Activated CD8-positive, alpha-beta memory T cell treated with anti-CD3 and anti-CD28 coated beads for 24 hours (primary cell): Measurements from ENCODE around the gene PAX5.

ENCODE experiments used
- DNase-seq: peaks from one replicate; pipeline ENCODE4 v3.0.0-alpha.2; 2020

PAX5 gene

DNA sequence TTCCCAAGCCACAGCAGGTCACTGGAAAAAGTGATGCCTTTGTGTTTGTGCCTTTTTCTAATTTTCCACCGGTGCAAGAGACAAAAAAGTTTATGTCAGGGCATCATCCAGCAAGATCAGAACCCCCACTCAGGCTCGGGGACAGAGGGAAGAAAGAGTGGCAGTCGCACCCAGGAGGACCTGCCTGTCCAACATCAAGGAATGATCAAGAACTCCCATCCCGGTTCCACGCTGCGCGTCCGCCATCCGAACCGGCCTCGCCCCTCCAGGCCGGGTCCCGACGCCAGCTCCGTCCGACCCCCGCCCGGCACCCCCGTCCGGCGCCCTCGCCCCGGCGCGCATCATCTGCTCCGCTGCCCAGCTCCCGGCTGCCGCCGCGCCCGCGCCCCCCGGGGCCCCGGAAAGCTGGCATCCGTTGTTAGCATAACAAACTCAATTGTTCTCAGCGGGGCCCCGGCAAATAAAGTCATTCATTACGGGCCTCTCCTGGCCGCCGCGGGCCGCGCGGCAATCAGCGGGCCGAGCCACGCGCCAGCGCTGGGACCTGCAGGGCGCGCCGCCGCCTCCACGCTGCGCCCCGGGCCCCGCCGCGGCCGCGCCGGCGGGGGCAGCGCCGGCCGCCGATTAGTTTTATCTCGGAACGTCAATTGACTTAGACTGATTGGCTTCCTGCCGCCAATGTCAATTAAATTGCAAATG lies 48.1 kb downstream of the PAX5 start:
- no peak for DNase-seq

DNA sequence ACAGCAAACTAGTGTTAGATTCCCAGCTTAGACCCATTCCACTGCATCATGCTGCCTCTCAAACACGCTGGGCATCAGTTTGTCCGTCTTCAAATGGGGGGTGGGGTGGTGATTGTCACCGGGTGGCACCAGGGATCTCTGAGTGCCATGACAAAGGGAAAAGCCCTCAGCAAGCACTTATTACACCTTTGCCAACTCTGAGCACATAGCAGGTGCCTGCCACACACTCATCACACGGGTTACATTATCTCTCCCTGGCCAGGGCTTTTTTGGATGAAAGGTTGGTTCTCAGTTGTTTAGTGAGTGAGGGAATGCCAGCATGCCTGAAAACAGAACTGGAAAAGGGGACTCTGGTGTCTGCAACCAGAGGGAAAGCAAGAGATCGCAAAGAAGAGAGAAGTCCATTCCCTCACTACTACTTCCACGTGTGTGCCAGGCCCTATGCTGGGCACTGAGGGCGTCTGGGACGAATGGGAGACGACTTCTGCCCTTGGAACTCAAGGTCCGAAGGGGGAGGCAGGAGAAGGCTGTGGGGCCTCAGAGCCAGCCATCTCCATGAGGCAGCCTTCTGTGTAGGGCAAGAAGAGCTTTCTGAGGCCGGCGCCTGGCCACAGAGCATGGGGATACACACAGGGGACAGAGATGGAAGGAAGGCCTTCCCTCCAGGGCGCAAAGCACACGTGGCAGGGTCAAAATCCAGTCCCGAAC lies 48.9 kb downstream of the PAX5 start:
- DNase-seq = no peak

DNA sequence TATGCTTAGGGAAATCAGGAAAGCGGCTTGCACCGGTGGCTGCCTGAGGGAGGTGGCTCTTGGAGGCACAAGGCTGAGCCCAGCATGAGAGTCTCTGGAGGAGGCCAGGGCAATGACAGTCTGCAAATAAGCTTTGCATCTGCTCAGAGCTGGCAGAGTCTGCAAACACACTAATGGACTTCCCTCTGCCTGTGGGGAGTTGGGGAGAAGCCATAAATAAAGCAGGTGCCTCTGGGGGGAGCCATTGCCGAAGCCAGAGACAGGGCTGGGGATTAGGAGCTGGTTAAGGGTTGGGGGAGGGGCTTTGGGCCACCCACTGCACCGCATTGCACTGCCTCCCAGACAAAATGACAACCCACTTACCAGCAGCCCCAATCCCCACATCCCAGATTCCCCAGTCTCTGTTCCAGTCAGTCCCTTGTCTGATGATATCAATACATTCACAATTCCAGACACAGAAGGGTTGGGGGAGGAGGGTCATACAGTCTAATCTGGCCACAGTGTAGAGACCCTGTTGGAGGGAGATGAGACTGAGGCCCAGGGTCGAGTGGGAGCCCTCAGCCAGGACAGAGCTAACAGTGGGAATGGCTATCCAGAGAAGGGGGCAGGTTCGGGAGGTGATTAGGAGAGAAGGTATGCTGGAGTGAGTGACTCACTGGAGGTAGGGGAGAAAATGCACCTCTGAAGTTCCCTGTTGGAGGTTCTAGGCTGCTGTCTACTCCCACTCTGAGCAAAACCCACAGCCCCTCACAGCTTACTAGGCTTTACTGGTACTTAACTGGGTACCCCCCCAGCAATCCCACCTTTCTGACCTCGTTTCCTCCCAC lies 53.7 kb downstream of the PAX5 start:
- no peak for DNase-seq

DNA sequence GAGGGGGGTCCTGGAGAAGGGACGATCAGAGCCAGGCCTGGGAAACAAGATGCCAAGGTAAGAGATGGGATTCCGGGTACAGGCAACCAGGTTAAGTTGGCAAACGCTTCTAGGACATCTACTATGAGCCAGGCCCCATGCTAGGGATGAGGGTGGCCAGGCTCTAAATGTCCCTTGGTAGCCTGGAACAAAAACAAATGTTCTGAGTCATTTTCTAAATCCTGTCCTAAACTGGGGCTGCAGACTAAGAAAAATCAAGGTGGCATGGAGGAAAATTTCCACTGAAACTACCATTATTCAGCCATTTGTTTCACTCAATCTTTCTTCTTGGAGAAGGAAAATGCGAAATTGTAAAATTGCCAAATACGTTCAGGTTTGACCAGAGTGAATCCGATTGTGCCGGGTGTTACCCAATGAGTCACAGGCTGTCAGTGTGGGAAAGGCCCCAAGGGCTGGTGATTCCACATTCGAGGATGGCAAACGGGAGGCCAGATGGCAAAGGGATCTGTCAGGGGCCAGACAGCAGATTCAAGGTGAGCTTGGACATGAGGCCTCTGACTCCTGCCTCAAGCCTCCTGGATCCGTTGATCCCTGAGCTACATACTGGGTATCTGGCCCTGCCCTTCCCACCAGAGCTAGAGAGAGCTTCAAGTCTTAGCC lies 57.6 kb downstream of the PAX5 start:
- no peak for DNase-seq

DNA sequence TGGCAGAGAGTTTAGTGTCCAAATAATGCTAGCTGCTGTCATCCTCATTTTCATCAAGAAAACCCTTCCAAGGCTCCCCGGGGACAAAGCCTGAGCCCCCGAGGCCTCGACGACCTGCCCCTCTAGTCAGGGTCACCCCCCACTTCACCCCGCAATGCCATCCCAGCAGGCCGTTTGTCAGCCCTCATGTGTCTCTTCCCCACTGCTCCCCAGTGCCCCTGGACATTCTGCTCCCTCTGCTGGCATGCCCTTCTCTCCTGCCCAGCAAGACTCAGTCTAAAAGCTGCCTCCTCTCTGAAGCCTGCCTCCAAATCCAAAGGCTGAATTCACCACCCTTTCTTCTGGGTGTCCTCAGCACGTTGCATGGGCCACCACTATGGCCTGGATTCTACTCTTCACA lies 59.3 kb downstream of the PAX5 start:
- DNase-seq = no peak

DNA sequence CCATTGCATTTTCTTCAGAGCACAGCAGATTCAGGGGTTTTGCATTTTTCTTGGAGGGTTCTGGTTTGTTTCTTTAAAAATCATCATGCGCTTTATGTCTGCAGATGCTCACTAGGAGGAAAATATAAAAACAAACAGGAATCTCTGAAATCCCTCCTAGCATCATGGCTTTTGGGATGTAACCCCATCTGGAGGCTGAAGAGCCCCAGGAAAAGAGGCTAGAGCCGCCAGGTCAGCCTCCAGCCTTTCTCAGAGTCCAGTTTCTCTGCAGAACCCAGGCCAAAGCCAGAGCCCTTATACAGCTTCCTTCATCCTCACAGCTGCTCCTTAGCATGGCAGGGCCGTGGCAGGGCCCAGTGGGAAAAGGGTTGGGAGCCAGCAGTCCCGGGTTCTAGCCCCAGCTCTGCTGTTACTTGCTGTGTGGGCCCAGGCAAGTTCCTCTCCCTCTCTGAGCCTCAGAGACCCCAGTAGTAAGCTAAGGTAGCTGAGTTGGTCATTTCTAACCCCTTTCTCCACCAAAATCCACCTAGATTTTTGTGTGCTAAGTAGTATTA lies 62.1 kb downstream of the PAX5 start:
- no peak for DNase-seq

DNA sequence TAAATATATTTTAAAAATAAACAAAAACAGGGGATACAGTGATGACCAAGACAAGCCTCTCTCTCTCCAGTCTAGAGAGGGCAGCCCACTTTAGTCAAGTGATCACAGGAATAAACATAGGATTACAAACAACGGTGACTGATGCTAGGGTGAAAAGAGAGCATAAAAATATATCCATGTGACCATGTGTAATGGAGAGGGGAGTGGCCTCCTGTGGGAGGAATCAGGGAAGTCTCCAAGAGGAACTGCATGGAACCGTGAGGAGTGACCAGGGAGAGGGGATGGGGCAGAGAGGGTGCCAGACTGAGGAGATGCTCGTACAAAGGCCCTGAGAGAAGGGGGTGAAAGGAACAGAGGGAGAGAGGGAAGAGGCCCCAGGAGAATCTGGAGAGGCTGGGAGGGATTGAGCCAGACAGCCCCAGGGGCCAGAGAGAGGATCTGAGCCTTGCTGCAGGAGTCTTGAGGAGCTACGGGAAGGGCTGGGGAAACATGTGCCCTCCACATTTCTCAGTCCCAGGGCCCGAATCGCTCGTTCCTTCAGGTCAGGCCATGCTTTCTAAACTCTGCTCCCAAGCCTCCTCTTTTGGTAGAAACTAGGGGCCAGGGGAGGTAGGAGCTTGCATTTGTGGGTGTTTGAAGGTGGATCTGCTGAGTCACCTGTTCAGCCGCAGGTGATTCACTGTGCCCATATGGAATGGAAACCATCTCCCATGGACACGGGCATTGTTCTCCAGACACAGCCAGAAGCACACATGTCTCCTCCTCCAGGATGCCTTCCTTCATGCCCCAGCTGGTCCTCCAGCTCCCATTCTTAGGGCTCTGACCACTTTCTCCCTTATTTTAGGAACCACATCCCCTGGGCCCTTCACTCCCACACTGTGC lies 63.8 kb downstream of the PAX5 start:
- DNase-seq = no peak

DNA sequence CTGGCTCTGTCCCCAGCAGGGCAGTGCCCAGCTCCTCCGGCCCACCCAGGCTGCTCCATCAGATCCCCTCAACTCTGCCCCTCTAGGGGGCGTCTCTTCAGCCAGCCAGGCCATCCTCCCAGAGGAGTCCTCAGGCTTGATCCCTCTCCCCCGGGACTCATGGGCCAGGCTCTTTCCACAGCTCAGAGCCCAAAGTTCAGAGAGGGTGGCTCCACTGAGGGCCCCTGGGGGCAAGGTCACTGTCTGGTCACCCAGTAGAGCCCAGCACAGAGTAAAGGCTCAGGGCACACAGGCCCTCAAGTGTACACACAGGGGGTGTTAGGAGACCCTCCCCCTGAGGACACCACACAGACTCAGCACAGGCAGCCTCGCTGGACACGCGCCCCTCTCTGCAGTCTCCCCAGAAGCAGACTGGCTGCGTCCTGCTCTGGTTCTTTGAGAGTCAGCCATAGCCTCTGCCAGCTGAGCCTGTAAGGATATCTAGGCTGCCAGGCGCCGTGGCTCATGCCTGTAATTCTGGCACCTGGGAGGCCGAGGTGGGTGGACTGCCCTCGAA lies 64.8 kb downstream of the PAX5 start:
- no peak for DNase-seq

DNA sequence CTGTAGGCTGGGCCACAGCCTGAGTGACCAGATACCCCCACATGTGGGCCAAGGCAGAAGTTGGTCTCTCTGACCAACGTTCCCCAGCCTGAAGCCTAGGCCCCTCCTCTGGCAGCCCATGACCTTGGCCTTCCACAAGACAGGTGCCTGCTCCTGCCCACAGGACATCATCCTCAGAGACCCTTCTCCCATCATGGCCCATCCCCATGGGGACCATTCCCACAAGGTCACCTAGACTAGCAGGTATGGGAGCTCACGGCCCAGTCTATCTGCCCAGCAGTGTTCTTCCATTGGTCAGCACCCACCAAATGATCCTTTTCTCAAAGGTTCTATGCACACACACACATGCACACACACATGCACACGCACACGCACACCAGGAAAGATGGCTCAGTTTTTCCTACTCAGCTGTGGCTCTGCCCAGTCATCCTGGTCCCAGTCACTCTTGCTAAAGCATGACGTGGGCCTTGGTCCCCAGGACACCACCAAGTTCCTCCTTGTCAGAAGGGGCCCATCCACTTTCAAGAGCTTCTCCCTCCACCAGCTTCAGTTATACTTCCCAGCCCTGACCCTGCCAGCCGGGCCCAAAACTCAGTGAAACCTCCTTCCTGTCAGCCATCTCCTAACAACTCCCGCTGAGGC lies 65.4 kb downstream of the PAX5 start:
- DNase-seq = no peak

DNA sequence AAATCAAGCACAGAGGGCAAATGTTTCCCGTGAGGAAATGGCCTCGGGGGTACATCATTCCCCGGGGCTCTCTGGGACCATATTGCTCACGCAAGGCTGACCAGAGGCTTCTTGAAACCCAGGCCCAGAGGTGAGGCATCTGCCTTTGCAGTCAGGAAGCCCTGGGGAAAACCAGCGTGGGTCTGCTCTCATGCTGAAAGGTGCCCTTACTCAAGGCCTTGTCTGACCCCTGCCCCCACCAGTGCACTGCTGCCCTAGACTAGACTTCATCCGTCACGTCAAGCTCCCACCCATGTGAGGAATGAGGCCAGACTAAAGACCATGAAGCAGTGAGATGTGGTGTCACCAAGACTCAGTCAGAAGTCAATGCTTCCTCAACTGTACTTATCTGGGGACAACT lies 66.1 kb downstream of the PAX5 start:
- DNase-seq = no peak

DNA sequence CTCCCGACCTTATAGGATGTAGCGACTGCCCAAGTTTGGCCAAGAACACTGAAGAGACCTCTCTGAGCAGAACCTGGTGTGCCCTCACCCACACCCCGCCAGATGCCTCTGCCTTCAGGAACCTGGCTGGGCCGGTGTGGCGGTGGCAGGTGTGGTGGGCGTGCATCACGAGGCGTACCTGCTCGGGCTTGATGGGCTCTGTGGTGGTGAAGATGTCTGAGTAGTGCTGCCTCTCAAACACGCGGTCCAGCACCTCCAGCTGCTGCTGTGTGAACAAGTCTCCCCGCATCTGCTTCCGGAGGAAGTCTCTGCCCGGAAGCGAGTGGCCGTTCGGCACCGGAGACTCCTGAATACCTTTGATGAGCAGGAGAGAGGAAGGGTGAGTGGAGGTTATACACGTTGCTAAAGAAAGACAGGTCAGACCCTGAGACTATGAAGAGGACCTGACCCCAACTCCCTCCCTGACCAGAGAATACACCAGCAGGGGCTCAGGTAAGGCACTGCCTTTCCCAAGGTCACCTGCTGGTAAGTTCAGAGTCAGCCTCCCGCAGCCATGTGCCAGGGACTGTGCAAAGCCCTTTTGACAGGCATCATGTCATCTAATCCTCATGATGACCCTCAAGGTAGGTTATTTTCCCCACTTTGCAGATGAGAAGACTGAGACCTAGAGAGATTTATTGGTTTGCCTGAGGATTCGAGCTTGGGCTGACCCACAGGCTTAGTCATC lies 67.5 kb downstream of the PAX5 start:
- no peak for DNase-seq

DNA sequence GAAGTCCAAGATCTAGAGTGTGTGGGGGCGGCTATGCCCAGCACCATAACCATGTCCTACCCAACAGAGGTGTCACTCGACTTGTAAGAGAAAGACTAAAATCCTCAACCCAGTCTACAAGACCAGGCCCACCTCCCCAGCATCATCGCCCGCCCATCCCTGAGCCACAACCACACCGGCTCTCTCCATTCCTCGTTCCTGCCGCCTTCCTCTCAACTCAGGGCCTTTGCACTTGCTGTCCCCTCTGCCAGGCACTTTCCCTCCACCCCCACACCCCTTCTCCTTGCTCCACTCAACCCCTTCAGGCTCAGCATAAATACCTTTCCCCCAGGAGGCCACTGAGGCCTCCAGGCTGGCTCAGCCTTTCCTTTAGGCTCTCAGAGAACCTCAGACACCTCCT lies 69.3 kb downstream of the PAX5 start:
- no peak for DNase-seq

DNA sequence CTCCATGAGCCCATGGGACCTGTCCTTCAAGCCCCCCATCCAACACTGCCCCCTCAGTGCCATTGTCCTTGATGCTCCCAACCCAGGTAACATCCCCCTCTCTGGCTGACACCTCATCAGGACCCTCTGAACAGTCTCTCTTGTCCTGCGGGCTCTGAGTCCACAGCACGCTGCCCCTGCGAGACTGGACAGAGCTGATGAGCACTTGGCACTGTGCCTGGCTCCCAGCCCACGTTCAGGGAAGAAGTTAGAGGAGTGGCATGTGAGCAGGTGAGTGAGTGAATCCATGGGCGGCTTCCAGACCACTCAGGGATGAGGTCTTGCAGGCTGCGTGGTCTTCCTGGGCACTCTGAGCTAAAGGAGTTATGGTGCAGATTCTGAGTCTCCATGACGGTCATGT lies 70.7 kb downstream of the PAX5 start:
- DNase-seq = no peak

DNA sequence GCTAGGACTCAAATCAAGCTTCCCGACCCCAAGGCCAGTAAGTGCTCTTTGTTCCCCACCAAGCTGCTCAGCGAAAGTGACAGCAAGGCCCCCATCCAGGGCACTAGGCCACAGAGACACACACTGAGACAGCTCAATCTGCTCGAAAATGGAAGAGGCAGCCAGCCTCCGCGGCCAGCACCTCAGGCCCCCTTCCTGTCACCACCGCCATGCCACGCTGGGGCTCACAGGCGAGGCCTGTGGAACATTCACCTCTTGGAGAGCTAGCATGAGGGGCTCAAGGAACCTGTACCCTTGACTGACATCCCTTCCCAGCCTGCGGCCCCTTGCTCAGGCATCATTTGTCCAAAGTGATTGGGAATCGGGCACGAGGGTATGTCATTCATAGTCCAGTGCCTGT lies 71.4 kb downstream of the PAX5 start:
- DNase-seq = no peak

DNA sequence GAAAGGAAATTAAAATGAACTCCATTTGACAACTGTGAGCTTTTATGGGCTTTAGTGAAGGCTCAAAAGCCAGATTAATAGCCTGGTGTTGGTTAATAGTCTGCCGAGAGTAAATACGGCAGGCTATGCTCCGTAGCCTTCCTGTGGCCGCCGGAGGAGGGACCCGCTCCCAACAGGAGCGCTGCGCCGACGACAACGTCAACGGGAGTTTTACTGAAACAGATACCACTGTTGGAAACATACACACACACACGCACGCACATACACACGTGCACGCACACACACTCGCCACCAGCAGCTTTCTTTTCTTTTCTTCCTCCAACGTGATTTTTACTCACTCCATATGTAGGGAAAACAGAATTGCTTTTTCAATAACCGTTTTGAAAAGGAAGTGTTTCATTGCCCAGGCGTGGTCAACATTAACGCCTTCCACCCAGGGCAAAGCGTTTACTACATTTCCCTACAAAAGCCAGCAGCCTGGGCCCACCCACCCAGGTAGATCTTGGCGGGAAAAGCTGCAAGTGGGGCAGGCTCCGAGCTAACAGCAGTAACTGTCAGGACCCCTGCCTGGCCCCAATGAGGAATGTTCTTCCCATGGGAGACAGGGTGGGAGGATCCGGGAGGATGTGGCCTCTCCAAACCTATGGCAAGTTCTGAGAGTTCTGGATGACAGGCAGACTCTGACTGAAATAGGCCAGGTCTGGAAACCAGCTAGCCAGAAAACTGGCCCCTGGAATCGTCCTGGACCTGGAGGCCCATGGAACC lies 72.3 kb downstream of the PAX5 start:
- DNase-seq = no peak

DNA sequence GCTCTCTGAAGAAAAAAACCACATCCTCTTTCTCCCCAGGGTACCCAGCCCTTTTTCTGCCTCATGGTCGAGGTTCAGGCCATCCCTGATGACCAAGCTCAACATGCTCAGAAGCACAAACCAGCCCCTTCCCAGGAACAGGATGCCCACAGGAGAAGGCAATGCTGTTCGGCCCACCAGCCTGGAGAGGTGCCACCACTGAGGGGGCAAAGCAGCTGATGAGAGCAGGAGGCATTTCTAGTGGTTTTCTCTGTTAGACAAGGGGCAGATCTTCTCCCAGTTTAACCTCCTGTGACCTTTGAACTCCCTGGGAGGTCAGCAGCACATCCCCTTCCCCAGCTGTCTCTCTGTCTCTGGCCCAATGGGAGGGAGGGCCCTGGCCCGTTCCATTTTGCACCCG lies 73.0 kb downstream of the PAX5 start:
- DNase-seq = no peak

DNA sequence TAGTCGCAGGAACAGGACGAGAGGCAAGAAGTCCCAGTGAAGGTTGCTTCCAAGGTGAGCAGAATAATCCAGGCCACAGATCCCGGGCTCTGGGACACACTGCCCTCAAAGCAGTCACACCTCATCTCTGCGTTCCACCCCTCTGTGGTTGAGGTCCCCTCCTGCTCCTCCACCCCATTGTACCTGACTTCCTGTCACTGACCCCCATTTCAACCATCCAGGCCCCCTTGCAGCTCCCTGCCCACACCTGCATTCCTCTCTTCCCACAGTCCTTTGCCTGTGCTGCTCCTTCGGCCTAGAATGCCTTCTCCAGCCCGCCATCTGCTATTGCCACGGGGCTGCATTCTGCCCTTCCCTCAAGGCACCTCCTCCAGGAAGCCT lies 73.5 kb downstream of the PAX5 start:
- DNase-seq = no peak

DNA sequence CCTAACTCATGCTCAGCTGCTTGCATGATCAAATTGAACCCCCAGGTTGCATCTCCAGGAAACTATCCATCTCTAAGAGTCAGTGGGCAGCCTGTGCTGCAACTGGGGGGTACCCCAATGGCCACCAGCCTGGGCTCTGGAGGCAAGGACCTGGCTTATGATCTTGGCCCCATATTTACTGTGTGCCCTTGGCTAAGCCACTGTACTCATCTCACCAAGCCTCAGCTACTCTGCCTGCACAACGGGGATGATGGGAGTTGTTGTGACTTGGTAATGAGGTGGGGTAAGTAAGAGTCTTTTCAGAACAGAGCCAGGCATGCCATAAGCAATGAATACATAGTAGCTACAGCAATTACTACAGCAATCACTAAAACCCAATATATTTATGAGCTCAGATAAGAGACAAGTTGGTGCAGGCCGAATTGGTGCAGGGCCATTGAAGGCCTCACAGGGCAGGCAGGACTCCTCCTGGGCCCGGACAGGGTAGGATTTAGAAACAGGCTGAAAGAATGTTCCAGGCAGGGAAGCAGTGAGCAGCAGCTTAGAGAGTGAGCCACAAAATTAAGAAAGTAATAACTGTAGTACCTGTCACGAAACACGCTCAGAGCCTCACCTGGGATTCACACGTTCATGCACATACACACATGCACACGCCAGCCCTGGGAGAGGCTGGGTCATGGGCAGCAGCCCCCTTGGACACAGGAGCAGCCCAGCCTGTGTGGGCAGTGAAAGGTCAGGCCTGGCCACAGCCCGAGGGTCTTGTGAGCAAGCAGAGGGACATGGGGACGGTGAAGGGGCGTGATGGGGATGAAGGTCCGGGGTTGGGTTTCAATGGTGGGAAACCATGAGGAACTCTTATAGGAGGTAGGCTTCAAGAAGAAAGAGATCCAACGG lies 74.1 kb downstream of the PAX5 start:
- DNase-seq = no peak

DNA sequence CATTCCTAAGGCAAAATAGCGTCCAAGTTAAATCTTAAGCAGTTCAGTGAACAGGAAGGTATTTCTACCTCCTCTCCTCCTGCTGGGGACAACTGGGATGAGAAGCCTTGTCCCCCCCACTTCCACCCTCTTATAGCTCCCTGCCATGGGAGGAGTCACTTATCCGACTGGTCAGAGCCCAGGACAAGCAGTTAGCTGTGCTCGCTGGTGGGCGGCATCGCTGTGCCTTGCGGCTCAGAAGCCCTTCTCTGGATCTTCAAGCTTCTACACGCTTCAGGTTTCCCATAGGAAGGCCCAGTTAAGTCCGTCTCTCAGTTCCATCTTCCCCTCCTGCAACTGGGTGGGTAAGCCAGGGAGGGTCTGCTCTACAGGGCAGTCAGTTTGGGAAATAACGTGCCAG lies 77.2 kb downstream of the PAX5 start:
- DNase-seq = no peak
